ENCODE results near the gene PARD3B. TPM values are rescaled to one million over a fixed set of nuclear protein-coding genes. Genes with fewer than 3 reads are reported as not detected.

PARD3B gene
- total and polyA plus RNA-seq, 3 experiments from 2014 or later: 0.11 to 0.26 TPM; not detected in 1

DNA sequence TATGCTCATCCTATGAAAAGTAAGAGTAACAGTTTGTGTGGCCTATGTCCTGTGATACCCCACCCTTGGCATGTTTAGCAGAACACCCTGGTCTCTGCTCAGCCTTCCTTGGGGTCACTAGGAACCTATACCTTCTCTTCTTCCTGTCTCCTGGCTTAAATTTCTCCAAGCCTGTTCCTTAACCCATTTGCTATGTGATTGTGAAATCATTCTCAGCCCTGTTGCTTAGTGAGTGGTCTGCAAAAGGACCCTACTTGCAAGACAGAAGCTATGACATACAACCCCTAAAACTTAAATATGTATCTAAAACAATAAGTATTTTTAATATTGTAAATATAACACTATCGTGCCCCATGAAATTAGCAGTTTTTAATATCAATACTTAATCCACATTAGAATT lies 524.7 kb downstream of the PARD3B start:
- Histone ChIP-seq H3K4me1 (ENCODE audit: insufficient read depth, low read length) (no peaks in the 10 kb centered on the region), H3K4me3 (ENCODE audit: low read length) (no peak overlapping the region), H3K27me3 (ENCODE audit: insufficient read depth, low read length, poor library complexity, severe bottlenecking) (no peaks in the 10 kb centered on the region), H3K27ac (ENCODE audit: low read depth, low read length) (no peak overlapping the region), H3K36me3 (ENCODE audit: insufficient read depth, low read length) (no peaks in the 10 kb centered on the region), H3K9me3 (ENCODE audit: low read length) (no peaks in the 10 kb centered on the region)
- Mint-ChIP-seq H3K27me3 (no peaks in the 10 kb centered on the region), H3K27ac (no peak overlapping the region), H3K36me3 (no peaks in the 10 kb centered on the region), H3K4me3 (no peak overlapping the region), H3K9me3 (peaks cover 0 to 2% (median 0%) of the 10 kb centered on the region in 5 donors), H3K4me1 (no peaks in the 10 kb centered on the region)
- DNase-seq: no peak
- POLR2A ChIA-PET: no interaction called here
- CTCF ChIA-PET: no interaction called here

DNA sequence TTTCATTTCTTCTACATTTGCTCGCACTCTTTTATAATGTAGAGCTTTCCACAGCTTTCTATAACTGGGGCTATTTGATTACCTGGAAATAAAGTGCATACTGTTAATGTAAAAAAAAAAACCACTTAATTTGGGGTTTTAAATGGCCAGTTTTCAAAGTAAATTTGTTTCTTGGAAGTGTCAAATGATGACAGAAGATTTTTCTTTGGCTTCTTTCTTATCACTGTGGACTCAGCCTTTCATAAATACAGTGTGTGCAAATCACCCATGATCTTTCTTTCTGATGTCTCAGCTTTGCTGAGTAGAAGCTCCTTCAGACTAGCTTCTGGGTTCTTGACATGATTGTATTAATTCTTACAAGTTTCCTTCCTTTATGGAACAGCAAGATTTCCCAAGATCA lies 525.6 kb downstream of the PARD3B start:
- Histone ChIP-seq H3K27ac (ENCODE audit: low read depth, low read length) (no peak overlapping the region), H3K4me1 (ENCODE audit: insufficient read depth, low read length) (no peaks in the 10 kb centered on the region), H3K36me3 (ENCODE audit: insufficient read depth, low read length) (no peaks in the 10 kb centered on the region), H3K9me3 (ENCODE audit: low read length) (no peaks in the 10 kb centered on the region), H3K4me3 (ENCODE audit: low read length) (no peak overlapping the region), H3K27me3 (ENCODE audit: insufficient read depth, low read length, poor library complexity, severe bottlenecking) (no peaks in the 10 kb centered on the region)
- no peak for DNase-seq
- Mint-ChIP-seq H3K27ac (no peak overlapping the region), H3K9me3 (peaks cover 0 to 2% (median 0%) of the 10 kb centered on the region in 5 donors), H3K4me3 (no peak overlapping the region), H3K27me3 (no peaks in the 10 kb centered on the region), H3K4me1 (peaks cover 0 to 3% (median 0%) of the 10 kb centered on the region in 3 donors), H3K36me3 (no peaks in the 10 kb centered on the region)
- CTCF ChIA-PET: no interaction called here
- POLR2A ChIA-PET: no interaction called here

DNA sequence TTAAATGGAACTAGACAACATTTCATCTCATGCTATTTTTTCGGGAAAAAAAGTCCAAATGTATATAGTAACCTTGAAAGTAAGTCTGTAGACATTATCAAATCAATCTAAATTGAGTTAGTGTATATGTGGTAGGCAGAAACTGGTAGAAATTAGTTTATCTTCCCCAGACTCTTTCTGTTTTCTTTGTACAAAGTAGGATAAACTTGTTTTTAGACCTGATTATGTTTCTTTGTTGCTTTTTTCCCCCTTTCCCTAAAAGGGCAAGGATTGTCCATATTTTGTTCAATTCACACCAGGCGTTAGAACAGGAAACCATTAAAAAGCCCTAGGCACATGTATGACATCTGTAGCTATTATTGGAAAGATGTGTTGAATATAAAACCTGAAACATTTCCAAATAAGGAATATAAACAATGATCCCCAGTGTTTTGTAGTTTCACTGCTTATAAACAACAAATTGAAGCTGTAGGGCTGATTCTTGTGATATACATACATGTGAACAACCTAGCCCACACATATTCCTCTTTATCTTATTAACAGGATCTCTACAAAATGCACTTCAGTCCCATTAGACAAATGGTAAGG lies 528.3 kb downstream of the PARD3B start:
- no peaks in the 10 kb centered on the region for H3K27me3 Mint-ChIP-seq
- DNase-seq: no peak
- H3K36me3 ChIP-seq (ENCODE audit: insufficient read depth, low read length): no peaks in the 10 kb centered on the region
- peaks cover 0 to 2% (median 0%) of the 10 kb centered on the region in 5 donors for H3K9me3 Mint-ChIP-seq
- H3K27me3 ChIP-seq (ENCODE audit: insufficient read depth, low read length, poor library complexity, severe bottlenecking): no peaks in the 10 kb centered on the region
- H3K36me3 Mint-ChIP-seq: no peaks in the 10 kb centered on the region
- ChIA-PET CTCF (no interaction called here), POLR2A (no interaction called here)
- H3K4me3 ChIP-seq (ENCODE audit: low read length): no peak overlapping the region
- H3K27ac ChIP-seq (ENCODE audit: low read depth, low read length): no peak overlapping the region
- no peak overlapping the region for H3K4me3 Mint-ChIP-seq
- H3K9me3 ChIP-seq (ENCODE audit: low read length): no peaks in the 10 kb centered on the region
- H3K27ac Mint-ChIP-seq: peak overlapping the region in 1 of 8 donors; percentile 21
- H3K4me1 ChIP-seq (ENCODE audit: insufficient read depth, low read length): peaks cover 21% of the 10 kb centered on the region
- H3K4me1 Mint-ChIP-seq: peaks cover 11 to 29% (median 13%) of the 10 kb centered on the region in 3 donors

DNA sequence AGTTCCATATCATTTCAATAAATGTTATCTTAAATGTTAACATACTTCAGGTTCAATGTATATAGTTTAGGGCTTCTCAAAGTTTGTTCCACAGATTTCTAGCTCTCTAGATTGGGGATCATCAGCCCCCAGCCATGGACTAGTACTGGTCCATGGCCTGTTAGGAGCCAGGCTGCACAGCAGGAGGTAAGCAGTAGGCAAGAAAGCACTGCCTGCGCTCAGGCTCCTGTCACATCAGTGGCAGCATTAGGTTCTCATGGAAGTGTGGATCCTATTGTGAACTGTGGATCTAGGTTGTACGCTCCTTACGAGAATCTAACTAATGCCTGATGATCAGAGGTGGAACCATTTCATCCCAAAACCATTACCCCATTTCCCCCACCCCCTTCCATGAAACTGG lies 531.1 kb downstream of the PARD3B start:
- Mint-ChIP-seq H3K4me1 (peaks cover 11 to 30% (median 13%) of the 10 kb centered on the region in 3 donors), H3K36me3 (no peaks in the 10 kb centered on the region), H3K4me3 (peak overlapping the region in 2 of 7 donors; percentile 3 to 45), H3K27ac (peak overlapping the region in 3 of 8 donors; percentile 32 to 66 (median 52)), H3K9me3 (no peaks in the 10 kb centered on the region), H3K27me3 (no peaks in the 10 kb centered on the region)
- peak in 1 of 5 donors; percentile 7 for DNase-seq
- POLR2A ChIA-PET: no interaction called here
- H3K36me3 ChIP-seq (ENCODE audit: insufficient read depth, low read length): no peaks in the 10 kb centered on the region
- peaks cover 40% of the 10 kb centered on the region for H3K4me1 ChIP-seq (ENCODE audit: insufficient read depth, low read length)
- no peaks in the 10 kb centered on the region for H3K9me3 ChIP-seq (ENCODE audit: low read length)
- peak overlapping the region; percentile 10 for H3K4me3 ChIP-seq (ENCODE audit: low read length)
- no peaks in the 10 kb centered on the region for H3K27me3 ChIP-seq (ENCODE audit: insufficient read depth, low read length, poor library complexity, severe bottlenecking)
- H3K27ac ChIP-seq (ENCODE audit: low read depth, low read length): no peak overlapping the region
- CTCF ChIA-PET: no interaction called here

DNA sequence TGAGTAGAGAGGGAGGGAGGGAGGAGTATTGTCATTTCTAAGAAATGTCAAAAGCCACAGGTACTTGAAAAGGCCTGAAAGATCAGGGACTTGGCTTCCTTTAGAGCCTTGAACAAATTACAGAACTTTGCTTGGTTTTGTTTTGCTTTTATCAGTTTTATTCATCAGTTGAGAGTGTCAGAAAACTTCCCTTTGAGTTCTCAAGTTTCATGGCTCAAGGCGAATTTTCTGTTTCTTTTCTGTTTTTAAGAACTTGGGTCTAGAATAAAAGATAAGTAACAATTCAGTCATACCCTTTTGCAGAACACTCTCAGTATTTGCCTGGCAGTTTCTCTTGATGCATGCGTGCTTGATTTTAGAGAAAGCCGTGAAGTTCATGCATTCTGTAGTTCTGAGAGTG lies 531.9 kb downstream of the PARD3B start:
- Mint-ChIP-seq H3K27me3 (no peaks in the 10 kb centered on the region), H3K36me3 (no peaks in the 10 kb centered on the region), H3K27ac (peak overlapping the region in 4 of 8 donors; percentile 22 to 70 (median 39)), H3K4me1 (peaks cover 11 to 30% (median 13%) of the 10 kb centered on the region in 3 donors), H3K9me3 (no peaks in the 10 kb centered on the region), H3K4me3 (peak overlapping the region in 5 of 7 donors; percentile 23 to 57 (median 38))
- ChIA-PET CTCF (no interaction called here), POLR2A (no interaction called here)
- no peaks in the 10 kb centered on the region for H3K9me3 ChIP-seq (ENCODE audit: low read length)
- no peaks in the 10 kb centered on the region for H3K36me3 ChIP-seq (ENCODE audit: insufficient read depth, low read length)
- peak in 1 of 5 donors; percentile 59 for DNase-seq
- H3K4me3 ChIP-seq (ENCODE audit: low read length): no peak overlapping the region
- no peak overlapping the region for H3K27ac ChIP-seq (ENCODE audit: low read depth, low read length)
- peaks cover 40% of the 10 kb centered on the region for H3K4me1 ChIP-seq (ENCODE audit: insufficient read depth, low read length)
- no peaks in the 10 kb centered on the region for H3K27me3 ChIP-seq (ENCODE audit: insufficient read depth, low read length, poor library complexity, severe bottlenecking)

DNA sequence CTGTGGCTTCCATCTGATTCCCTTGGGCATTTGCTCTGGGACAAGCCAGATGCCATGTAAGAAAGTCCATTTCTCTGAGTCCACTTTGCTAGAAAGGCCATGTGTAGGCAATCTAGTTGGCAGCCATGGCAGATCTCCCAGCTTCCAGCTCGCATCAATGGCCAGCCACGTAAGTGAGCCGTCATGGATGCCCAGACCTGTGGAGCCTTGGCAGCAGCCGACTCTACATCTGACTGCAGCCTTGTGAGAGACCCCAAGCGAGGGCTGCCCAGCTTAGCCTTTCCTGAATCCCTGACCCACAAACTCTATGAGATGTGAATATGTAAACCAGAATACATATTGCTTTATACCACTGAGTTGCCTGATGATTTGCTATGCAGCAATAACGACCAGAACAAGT lies 533.5 kb downstream of the PARD3B start:
- no peaks in the 10 kb centered on the region for H3K27me3 ChIP-seq (ENCODE audit: insufficient read depth, low read length, poor library complexity, severe bottlenecking)
- H3K9me3 ChIP-seq (ENCODE audit: low read length): no peaks in the 10 kb centered on the region
- Mint-ChIP-seq H3K9me3 (no peaks in the 10 kb centered on the region), H3K4me3 (no peak overlapping the region), H3K27ac (peak overlapping the region in 1 of 8 donors; percentile 24), H3K27me3 (no peaks in the 10 kb centered on the region), H3K36me3 (no peaks in the 10 kb centered on the region), H3K4me1 (peaks cover 11 to 30% (median 13%) of the 10 kb centered on the region in 3 donors)
- DNase-seq: no peak
- no peak overlapping the region for H3K27ac ChIP-seq (ENCODE audit: low read depth, low read length)
- ChIA-PET POLR2A (no interaction called here), CTCF (no interaction called here)
- H3K4me3 ChIP-seq (ENCODE audit: low read length): no peak overlapping the region
- peaks cover 45% of the 10 kb centered on the region for H3K4me1 ChIP-seq (ENCODE audit: insufficient read depth, low read length)
- no peaks in the 10 kb centered on the region for H3K36me3 ChIP-seq (ENCODE audit: insufficient read depth, low read length)

DNA sequence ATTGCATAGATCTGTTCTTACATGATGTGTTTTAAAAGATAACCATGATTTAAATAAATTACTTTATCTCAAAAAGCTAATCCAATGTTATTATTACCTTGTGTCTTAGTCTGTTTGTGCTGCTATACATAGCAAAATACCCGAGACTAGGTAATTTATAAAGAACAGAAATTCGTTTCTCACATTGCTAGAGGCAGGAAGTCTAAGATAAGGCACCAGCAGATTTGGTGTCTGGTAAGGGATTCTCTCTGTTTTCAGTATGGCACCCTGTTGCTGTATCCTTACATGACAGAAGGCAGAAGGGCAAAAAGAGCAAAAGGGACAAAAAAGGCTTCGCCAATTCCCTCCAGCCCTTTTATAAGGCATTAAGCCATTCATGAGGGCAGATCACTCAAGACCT lies 533.9 kb downstream of the PARD3B start:
- H3K9me3 Mint-ChIP-seq: no peaks in the 10 kb centered on the region
- CTCF ChIA-PET: no interaction called here
- no peak overlapping the region for H3K27ac ChIP-seq (ENCODE audit: low read depth, low read length)

DNA sequence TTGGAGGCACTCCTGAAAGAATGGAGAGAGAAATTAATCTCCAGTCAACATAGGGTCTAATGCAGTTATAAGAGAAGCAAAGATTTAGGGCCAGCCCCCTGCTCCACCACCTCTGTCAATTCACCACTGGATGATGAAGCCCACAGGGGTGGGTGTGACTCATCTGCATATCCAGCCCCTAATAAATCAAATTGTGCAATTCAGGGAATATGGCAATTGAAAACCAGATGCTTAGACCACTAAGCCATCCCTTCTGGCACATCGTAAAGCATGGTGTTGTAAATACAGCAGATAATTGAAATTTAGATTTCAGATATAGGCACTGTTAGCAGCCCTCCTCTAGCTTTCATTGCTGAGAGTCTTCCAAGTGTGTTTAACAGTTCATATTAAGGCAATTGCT lies 541.4 kb downstream of the PARD3B start:
- no peak overlapping the region for H3K4me3 ChIP-seq (ENCODE audit: low read length)
- no peak for DNase-seq
- no peak overlapping the region for H3K27ac ChIP-seq (ENCODE audit: low read depth, low read length)
- peaks cover 0 to 2% of the 10 kb centered on the region in 2 donors for H3K27me3 Mint-ChIP-seq
- no peaks in the 10 kb centered on the region for H3K36me3 Mint-ChIP-seq
- peaks cover 6% of the 10 kb centered on the region for H3K4me1 ChIP-seq (ENCODE audit: insufficient read depth, low read length)
- no peak overlapping the region for H3K27ac Mint-ChIP-seq
- POLR2A ChIA-PET: no interaction called here
- CTCF ChIA-PET: no interaction called here
- H3K36me3 ChIP-seq (ENCODE audit: insufficient read depth, low read length): no peaks in the 10 kb centered on the region
- no peaks in the 10 kb centered on the region for H3K9me3 ChIP-seq (ENCODE audit: low read length)
- no peak overlapping the region for H3K4me3 Mint-ChIP-seq
- H3K27me3 ChIP-seq (ENCODE audit: insufficient read depth, low read length, poor library complexity, severe bottlenecking): no peaks in the 10 kb centered on the region
- peaks cover 0 to 3% (median 0%) of the 10 kb centered on the region in 5 donors for H3K9me3 Mint-ChIP-seq
- H3K4me1 Mint-ChIP-seq: no peaks in the 10 kb centered on the region

More for the DNA sequence above, 533.9 kb downstream of the PARD3B start:
- Mint-ChIP-seq H3K27ac (peak overlapping the region in 1 of 8 donors; percentile 24), H3K36me3 (no peaks in the 10 kb centered on the region), H3K27me3 (no peaks in the 10 kb centered on the region), H3K4me3 (no peak overlapping the region), H3K4me1 (peaks cover 11 to 30% (median 13%) of the 10 kb centered on the region in 3 donors)
- H3K4me1 ChIP-seq (ENCODE audit: insufficient read depth, low read length): peaks cover 45% of the 10 kb centered on the region
- no peak overlapping the region for H3K4me3 ChIP-seq (ENCODE audit: low read length)
- no peaks in the 10 kb centered on the region for H3K9me3 ChIP-seq (ENCODE audit: low read length)
- no peak for DNase-seq
- H3K36me3 ChIP-seq (ENCODE audit: insufficient read depth, low read length): no peaks in the 10 kb centered on the region
- H3K27me3 ChIP-seq (ENCODE audit: insufficient read depth, low read length, poor library complexity, severe bottlenecking): no peaks in the 10 kb centered on the region
- POLR2A ChIA-PET: no interaction called here

Measured in CD8-positive, alpha-beta memory T cell (primary cell).